Measurements from ENCODE around the gene SPECC1. TPM values are rescaled to one million over a fixed set of nuclear protein-coding genes. Genes with fewer than 3 reads are reported as not detected.

The SPECC1 gene
- total and polyA plus RNA-seq, 2 of the 4 experiments (the other 2 are of a cell fraction): 16.9 to 26.2 TPM

- Histone ChIP-seq H3K56ac (ENCODE audit: extremely low read depth, insufficient read depth, low read length) (no peak overlapping the region), H3K4me2 (ENCODE audit: low read depth, low read length) (no peak overlapping the region), H4K91ac (ENCODE audit: insufficient read depth, low read depth, low read length) (no peak overlapping the region), H2BK5ac (ENCODE audit: low read depth, low read length, poor library complexity, severe bottlenecking) (no peak overlapping the region), H3K4me3 (ENCODE audit: insufficient read depth, low read depth, low read length) (no peak overlapping the region), H4K20me1 (ENCODE audit: insufficient read depth, low read length) (no peaks in the 10 kb centered on the region), H2AK9ac (replicated peaks; ENCODE audit: low read depth, low read length, poor library complexity) (no peak overlapping the region), H3K23ac (ENCODE audit: low read depth, low read length) (no peak overlapping the region), H3K79me1 (ENCODE audit: low read depth in 1 of 2, low read length in 2 of 2) (peaks cover 21 to 35% of the 10 kb centered on the region in 2 experiments), H4K5ac (ENCODE audit: low read depth, low read length) (no peak overlapping the region), H3K27ac (ENCODE audit: insufficient read depth, low read length) (no peak overlapping the region), H3K14ac (replicated peaks; ENCODE audit: low read depth, low read length) (no peak overlapping the region), H2BK20ac (ENCODE audit: low read depth, low read length) (no peak overlapping the region), H3K9ac (ENCODE audit: low read depth, low read length) (no peak overlapping the region), H2BK120ac (ENCODE audit: low read depth, low read length) (no peak overlapping the region), H3K9me1 (ENCODE audit: insufficient read depth, low read length) (peaks cover 24% of the 10 kb centered on the region), H4K8ac (ENCODE audit: low read depth in 2 of 2, low read length in 2 of 2) (no peak overlapping the region), H2AFZ (replicated peaks; ENCODE audit: low read length, poor library complexity) (no peak overlapping the region), H2BK15ac (ENCODE audit: low read depth, low read length) (no peak overlapping the region), H3K9me3 (ENCODE audit: control insufficient read depth, insufficient read depth, low read length) (no peaks in the 10 kb centered on the region), H3K4ac (ENCODE audit: low read depth, low read length) (no peak overlapping the region), H3K4me1 (ENCODE audit: control insufficient read depth, insufficient read depth, low read length) (peaks cover 13% of the 10 kb centered on the region), H3K36me3 (ENCODE audit: control insufficient read depth, insufficient read depth, low read length) (peaks cover 3% of the 10 kb centered on the region), H2AK5ac (ENCODE audit: low read depth, low read length) (no peak overlapping the region), H3K27me3 (ENCODE audit: control insufficient read depth, insufficient read depth, low read length) (no peaks in the 10 kb centered on the region), H3K18ac (ENCODE audit: low read depth, low read length) (no peak overlapping the region)
- POLR2A ChIA-PET (ENCODE audit: unreplicated experiment): no interaction called here
- intact Hi-C loops (cut with micrococcal nuclease): no loop called here
- TF ChIP-seq CEBPB (IDR thresholded peaks at IDR 0.05; ENCODE audit: low read depth, low read length) (no peak), NFE2L2 (IDR thresholded peaks at IDR 0.05; ENCODE audit: low read depth, low read length) (no peak), RCOR1 (IDR thresholded peaks at IDR 0.05; ENCODE audit: insufficient replicate concordance, low read length) (no peak), CHD1 (IDR thresholded peaks at IDR 0.05; ENCODE audit: low read depth, low read length) (no peak), MAZ (IDR thresholded peaks at IDR 0.05; ENCODE audit: borderline replicate concordance, low read depth, low read length) (no peak), POLR2A (IDR thresholded peaks at IDR 0.05; ENCODE audit: low read depth, low read length) (no peak), BHLHE40 (IDR thresholded peaks at IDR 0.05; ENCODE audit: low read depth, low read length) (no peak), RFX5 (IDR thresholded peaks at IDR 0.05; ENCODE audit: low read depth, low read length) (no peak), FOS (IDR thresholded peaks at IDR 0.05; ENCODE audit: low read depth, low read length) (no peak), USF2 (IDR thresholded peaks at IDR 0.05; ENCODE audit: low read depth, low read length) (no peak), SMC3 (IDR thresholded peaks at IDR 0.05; ENCODE audit: low read depth, low read length) (no peak), MXI1 (IDR thresholded peaks at IDR 0.05; ENCODE audit: borderline replicate concordance, low read depth, low read length) (no peak), RAD21 (IDR thresholded peaks at IDR 0.05; ENCODE audit: low read length) (no peak), ELK1 (IDR thresholded peaks at IDR 0.05; ENCODE audit: borderline replicate concordance, low read depth, low read length) (no peak)
- TF ChIP-seq, protein P1, sequence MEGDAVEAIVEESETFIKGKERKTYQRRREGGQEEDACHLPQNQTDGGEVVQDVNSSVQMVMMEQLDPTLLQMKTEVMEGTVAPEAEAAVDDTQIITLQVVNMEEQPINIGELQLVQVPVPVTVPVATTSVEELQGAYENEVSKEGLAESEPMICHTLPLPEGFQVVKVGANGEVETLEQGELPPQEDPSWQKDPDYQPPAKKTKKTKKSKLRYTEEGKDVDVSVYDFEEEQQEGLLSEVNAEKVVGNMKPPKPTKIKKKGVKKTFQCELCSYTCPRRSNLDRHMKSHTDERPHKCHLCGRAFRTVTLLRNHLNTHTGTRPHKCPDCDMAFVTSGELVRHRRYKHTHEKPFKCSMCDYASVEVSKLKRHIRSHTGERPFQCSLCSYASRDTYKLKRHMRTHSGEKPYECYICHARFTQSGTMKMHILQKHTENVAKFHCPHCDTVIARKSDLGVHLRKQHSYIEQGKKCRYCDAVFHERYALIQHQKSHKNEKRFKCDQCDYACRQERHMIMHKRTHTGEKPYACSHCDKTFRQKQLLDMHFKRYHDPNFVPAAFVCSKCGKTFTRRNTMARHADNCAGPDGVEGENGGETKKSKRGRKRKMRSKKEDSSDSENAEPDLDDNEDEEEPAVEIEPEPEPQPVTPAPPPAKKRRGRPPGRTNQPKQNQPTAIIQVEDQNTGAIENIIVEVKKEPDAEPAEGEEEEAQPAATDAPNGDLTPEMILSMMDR (conservative IDR thresholded peaks at IDR 0.05; ENCODE audit: low read depth, low read length): no peak
- in situ Hi-C loops (cut with MboI; ENCODE audit: low sequenced_read_pairs): no loop called here
- DNase-seq: no peak
- ATAC-seq (ENCODE audit: low read depth): no peak
- CTCF ChIA-PET: no interaction called here
- no TSS peak for BruUV-seq (replicated peaks)
- dilution Hi-C loops (cut with HindIII; ENCODE audit: low sequenced_read_pairs, unreplicated experiment): no loop called here
- WGBS, 2 experiments (ENCODE audit: extremely low coverage in 2 of 2, insufficient read length in 1 of 2): no CpG with 5 or more reads among the region's 3 CpGs
Observed at GRCh38 chr17:20279631-20280030, 270.5 kb downstream of the SPECC1 start.

Measured in IMR-90 (cell line).